HG03108 (cell line): ENCODE measurements around the gene DACT2.

Experiments used
- ATAC-seq: cut with Tn5 transposase; IDR thresholded peaks from one replicate; pipeline ENCODE4 v1.9.1; 2021; ENCODE audit warnings: moderate library complexity; ENCODE audit not compliant: unreplicated experiment

Gene DACT2

GRCh38 chr6:168349718-168350210 is 30.2 kb upstream of the DACT2 start:
- no peak for ATAC-seq

- no peak for ATAC-seq
These were observed 28.6 kb upstream of the DACT2 start for GRCh38 chr6:168348186-168348585.

GRCh38 chr6:168347615-168348014 is 28.0 kb upstream of the DACT2 start:
- ATAC-seq, result no peak

GRCh38 chr6:168347053-168347452 is 27.5 kb upstream of the DACT2 start:
- no peak for ATAC-seq

- no peak for ATAC-seq
These were observed 26.5 kb upstream of the DACT2 start for GRCh38 chr6:168345896-168346754.

GRCh38 chr6:168345266-168345665 is 25.7 kb upstream of the DACT2 start:
- no peak for ATAC-seq

- no peak for ATAC-seq
These were observed 24.8 kb upstream of the DACT2 start for GRCh38 chr6:168344338-168344737.

- ATAC-seq, result no peak
These were observed 23.9 kb upstream of the DACT2 start for GRCh38 chr6:168343239-168344150.

GRCh38 chr6:168342636-168343035 is 23.1 kb upstream of the DACT2 start:
- no peak for ATAC-seq

- no peak for ATAC-seq
These were observed 21.8 kb upstream of the DACT2 start for GRCh38 chr6:168341280-168341900.

- ATAC-seq, result no peak
These were observed 21.2 kb upstream of the DACT2 start for GRCh38 chr6:168340819-168341218.

GRCh38 chr6:168338777-168339176 is 19.2 kb upstream of the DACT2 start:
- no peak for ATAC-seq

GRCh38 chr6:168336967-168337366 is 17.4 kb upstream of the DACT2 start:
- ATAC-seq, result no peak

GRCh38 chr6:168333989-168334388 is 14.4 kb upstream of the DACT2 start:
- ATAC-seq, result no peak

GRCh38 chr6:168333491-168333890 is 13.9 kb upstream of the DACT2 start:
- no peak for ATAC-seq

GRCh38 chr6:168333039-168333438 is 13.5 kb upstream of the DACT2 start:
- no peak for ATAC-seq

GRCh38 chr6:168332020-168332419 is 12.4 kb upstream of the DACT2 start:
- no peak for ATAC-seq

- no peak for ATAC-seq
These were observed 11.5 kb upstream of the DACT2 start for GRCh38 chr6:168331058-168331457.

GRCh38 chr6:168330403-168330802 is 10.8 kb upstream of the DACT2 start:
- no peak for ATAC-seq

- no peak for ATAC-seq
These were observed 8.5 kb upstream of the DACT2 start for GRCh38 chr6:168328086-168328485.
